GM19328 (cell line): Measurements from ENCODE around the gene RAB3C.
"Not testable (repeated sequence)": the region's sequence is repeated elsewhere in the genome, so short reads cannot be mapped to it uniquely, and the experiment has no call there.

ENCODE experiments used
- ATAC-seq: cut with Tn5 transposase; IDR thresholded peaks from one replicate; pipeline ENCODE4 v1.9.1; 2021; ENCODE audit warnings: mild to moderate bottlenecking, moderate library complexity; ENCODE audit not compliant: unreplicated experiment

The RAB3C gene

DNA sequence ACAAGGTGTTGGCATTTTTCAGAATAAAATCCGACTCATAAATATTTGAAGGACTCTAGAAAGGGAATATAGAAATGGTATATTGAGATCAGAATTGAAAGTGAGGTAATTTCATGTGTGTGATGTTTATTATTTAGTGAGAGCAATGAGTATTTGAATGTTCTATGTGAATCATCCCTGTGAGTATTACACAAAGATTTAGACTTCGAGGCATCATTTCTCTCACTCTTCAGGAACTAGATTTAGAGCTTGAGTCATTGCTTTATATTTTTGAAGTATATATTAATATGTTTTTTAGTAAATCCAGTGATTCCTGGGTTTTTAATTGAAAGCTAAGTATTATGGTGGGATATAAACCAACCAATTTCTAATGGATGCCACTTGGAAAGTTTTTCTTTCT lies 91.2 kb downstream of the RAB3C start:
- no peak for ATAC-seq

GRCh38 chr5:58674711-58675110 lies 91.8 kb downstream of the RAB3C start:
- ATAC-seq: no peak

GRCh38 chr5:58675341-58675740 lies 92.5 kb downstream of the RAB3C start:
- no peak for ATAC-seq

DNA sequence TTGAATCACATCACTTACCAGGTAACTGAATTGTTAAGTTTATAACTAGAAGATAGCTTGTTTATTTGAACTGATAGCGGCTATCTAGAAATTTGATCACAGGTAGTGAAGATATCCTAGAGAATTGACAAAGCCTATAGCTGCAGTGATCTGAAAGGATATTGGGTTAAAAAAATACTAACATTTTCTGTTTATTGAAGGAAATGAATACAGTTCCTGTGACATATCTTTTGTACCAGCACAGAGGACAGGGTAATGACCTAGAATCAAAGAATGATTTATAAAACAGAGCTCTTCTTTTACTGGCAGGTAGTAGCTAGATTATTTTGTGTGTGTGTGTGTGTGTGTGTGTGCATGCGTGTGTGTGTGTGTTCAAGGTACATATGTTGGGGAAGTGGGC lies 94.8 kb downstream of the RAB3C start:
- ATAC-seq: no peak

DNA sequence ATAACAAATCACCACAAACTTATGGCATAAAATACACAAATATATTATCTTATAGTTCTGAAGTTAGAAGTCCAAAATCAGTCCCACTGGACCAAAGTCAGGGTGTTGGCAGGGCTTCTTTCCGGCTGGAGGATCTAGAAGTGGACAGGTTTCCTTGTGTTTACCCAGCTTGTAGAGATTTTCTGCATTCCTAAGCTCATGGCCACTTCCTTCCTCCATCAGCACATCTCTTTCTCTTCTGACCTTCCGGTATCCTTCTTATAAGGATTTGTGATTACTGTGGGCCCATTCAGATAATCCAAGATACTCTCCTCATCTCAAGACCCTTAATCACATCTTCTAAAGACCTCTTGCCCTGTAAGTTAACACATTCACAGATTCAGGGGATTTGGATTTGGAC lies 97.6 kb downstream of the RAB3C start:
- no peak for ATAC-seq

GRCh38 chr5:58681943-58682342 lies 99.1 kb downstream of the RAB3C start:
- no peak for ATAC-seq

DNA sequence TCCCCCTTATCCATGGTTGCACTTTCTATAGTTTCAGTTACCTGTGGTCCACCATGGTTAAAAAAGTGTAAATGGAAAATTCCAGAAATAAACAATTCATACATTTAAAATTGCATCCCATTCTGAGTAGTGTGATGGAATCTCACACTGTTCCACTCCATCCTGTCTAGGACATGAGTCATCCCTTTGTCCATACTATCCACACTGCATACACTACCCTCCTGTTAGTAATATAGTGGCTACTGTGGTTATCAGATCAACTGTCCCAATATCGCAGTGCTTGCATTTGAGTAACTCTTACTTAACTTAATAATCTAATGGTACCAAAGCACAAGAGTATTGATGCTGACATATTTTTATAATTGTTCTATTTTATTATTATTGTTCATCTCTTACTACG lies 100.7 kb downstream of the RAB3C start:
- no peak for ATAC-seq

GRCh38 chr5:58687079-58687478 lies 104.2 kb downstream of the RAB3C start:
- ATAC-seq: no peak

- no peak for ATAC-seq
Measured at GRCh38 chr5:58687595-58687994, 104.7 kb downstream of the RAB3C start.

- ATAC-seq: not testable (repeated sequence)
Measured at GRCh38 chr5:58699088-58699761, 116.3 kb downstream of the RAB3C start.

GRCh38 chr5:58699762-58700118 lies 116.9 kb downstream of the RAB3C start:
- no peak for ATAC-seq

DNA sequence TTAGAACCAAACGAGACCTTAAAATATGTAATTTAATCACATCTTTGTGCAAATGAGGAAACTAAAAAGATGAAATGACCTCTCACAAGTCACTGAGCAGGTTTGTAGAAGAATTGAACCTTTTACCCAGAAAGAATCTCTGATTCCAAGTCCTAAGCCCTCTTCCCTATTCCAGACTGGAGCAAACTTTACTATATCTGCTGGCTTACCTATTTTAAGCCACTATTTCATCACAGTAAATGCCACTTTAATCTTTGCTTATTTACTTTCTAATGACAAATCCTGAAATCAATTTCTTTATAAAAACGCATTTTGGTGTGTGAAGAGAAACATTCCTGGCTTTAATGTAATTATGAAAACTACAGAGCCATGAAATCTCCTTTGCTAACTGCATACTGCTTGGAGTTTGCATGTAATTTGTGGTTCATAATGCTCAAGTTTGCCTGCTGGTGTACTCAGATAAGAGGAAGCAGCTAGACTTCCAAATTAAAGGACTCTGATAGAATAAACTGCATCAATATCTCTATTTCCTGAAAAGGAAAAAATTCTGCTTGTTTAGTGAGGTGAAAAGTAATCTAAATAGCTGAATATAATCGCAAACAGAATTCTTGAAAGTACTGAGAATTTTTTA lies 121.2 kb downstream of the RAB3C start:
- no peak for ATAC-seq

- no peak for ATAC-seq
Measured at GRCh38 chr5:58706736-58707135, 123.9 kb downstream of the RAB3C start.

GRCh38 chr5:58708456-58708855 lies 125.6 kb downstream of the RAB3C start:
- ATAC-seq: no peak

DNA sequence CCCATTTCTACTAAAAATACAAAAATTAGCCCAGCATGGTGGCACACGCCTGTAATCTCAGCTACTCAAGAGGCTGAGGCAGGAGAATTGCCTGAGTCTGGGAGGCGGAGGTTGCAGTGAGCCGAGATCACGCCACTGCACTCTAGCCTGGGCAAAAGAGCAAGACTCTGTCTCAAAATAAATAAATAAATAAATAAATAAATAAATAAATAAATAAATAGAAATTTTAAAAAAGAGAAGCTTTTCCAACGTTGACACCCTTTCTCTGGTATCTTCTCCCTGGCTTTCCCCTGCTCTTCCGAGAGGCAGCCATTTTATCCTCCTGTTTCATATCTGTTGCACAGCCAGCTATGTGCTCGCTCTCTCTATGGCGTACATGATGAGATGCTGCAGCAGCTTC lies 127.5 kb downstream of the RAB3C start:
- ATAC-seq: not testable (repeated sequence)

GRCh38 chr5:58710871-58711270 lies 128.0 kb downstream of the RAB3C start:
- ATAC-seq: no peak

- no peak for ATAC-seq
Measured at GRCh38 chr5:58711965-58712364, 129.1 kb downstream of the RAB3C start.

DNA sequence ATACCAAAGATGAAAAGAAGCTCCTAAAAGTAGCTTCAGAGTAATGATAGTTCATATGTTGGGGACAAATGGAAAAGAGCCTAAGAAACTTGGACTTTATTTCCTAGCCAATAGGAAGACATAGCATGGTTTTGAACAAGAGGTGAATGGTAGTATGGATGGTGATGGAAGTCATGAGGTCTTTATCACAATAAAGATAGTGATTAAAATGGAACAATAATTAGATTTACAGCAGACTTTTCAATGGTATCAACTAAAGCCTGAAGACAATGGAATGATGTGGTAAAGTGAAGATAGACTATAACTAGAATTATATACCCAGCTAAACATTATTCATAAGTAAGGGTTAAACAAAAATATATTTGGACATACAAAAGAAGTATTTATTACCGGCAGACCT lies 131.2 kb downstream of the RAB3C start:
- ATAC-seq: no peak

GRCh38 chr5:58715997-58716656 lies 133.3 kb downstream of the RAB3C start:
- no peak for ATAC-seq

GRCh38 chr5:58716713-58717112 lies 133.8 kb downstream of the RAB3C start:
- no peak for ATAC-seq

DNA sequence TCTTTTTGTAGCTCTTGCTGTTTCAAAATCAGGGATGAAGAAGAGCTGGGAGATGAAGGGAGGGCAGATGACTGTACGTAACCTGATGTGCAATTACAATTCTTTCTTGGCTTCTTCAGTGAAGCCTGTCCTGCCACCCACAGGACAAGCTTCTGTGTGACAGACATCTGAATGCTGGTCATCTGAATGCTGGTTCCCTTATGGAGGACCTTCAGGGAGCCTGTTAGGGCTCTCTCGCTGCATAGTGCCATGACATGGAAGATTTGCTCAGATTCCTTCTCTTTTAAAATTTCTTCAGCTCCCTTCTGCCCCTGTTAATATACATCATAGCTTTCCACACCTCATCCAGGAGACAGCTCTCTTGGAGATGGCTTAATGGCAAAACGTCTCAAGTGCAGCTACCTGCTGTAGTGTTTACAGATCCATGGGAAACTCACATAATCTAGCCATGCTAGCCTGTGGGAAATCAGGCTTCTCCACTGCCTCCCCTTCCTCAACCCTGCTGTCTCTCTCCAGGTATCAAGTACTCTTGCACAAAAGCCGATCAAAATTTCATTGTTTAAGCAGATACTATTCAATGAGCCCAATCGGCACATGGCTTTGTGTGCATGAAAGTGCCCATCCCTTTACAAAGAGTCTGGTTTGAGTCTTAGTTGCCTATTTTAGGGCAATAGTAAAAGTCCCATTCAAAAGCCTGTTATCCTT lies 134.6 kb downstream of the RAB3C start:
- ATAC-seq: no peak
